Inflammatory macrophage treated with lipopolysaccharide for 1 hour (primary cell): Measurements from ENCODE around the gene PCDHGA9.
"Not testable (repeated sequence)": the region's sequence is repeated elsewhere in the genome, so short reads cannot be mapped to it uniquely, and the experiment has no call there.

Experiments used
- DNase-seq, 2 donors: peaks; one replicate each; pipeline ENCODE4 v3.0.0-alpha.2; 2020 to 2022

PCDHGA9 gene

GRCh38 chr5:141402553-141403243, at the start of gene PCDHGA9:
TSS of gene PCDHGA9 (plus strand) at chr5:141402778. CDS start at chr5:141402953, 175 bp downstream.
- DNase-seq, result peak; percentile 11 to 36

GRCh38 chr5:141354900-141355469, 47.6 kb upstream of the PCDHGA9 start, which contains the start of gene PCDHGA4:
TSS of gene PCDHGA4 (plus strand) at chr5:141355021. CDS start at chr5:141355108, 87 bp downstream.
- no peak for DNase-seq

GRCh38 chr5:141355641-141356040, 46.9 kb upstream of the PCDHGA9 start:
- DNase-seq, result no peak

GRCh38 chr5:141356133-141356532, 46.4 kb upstream of the PCDHGA9 start:
- no peak for DNase-seq

- no peak for DNase-seq
Observed at GRCh38 chr5:141356950-141357349, 45.6 kb upstream of the PCDHGA9 start.

- DNase-seq, result peak; percentile 10 to 20
Observed at GRCh38 chr5:141359790-141360426, 42.7 kb upstream of the PCDHGA9 start, which contains the start of gene PCDHGB2. TSS of gene PCDHGB2 (plus strand) at chr5:141359994. CDS start at chr5:141360136, 142 bp downstream.

GRCh38 chr5:141360685-141361084, 41.9 kb upstream of the PCDHGA9 start:
- DNase-seq, result no peak

- no peak for DNase-seq
Observed at GRCh38 chr5:141362719-141363118, 39.9 kb upstream of the PCDHGA9 start.

- no peak for DNase-seq
Observed at GRCh38 chr5:141363952-141364660, 38.5 kb upstream of the PCDHGA9 start, which contains the start of gene PCDHGA5. TSS of gene PCDHGA5 (plus strand) at chr5:141364162. CDS start at chr5:141364331, 169 bp downstream.

- no peak for DNase-seq
Observed at GRCh38 chr5:141366016-141366896, 36.3 kb upstream of the PCDHGA9 start.

GRCh38 chr5:141369994-141370848, 32.4 kb upstream of the PCDHGA9 start, which contains the start of gene PCDHGB3:
TSS of gene PCDHGB3 (plus strand) at chr5:141370242. CDS start at chr5:141370395, 153 bp downstream.
- peak in 1 of 2 donors; percentile 25 for DNase-seq

- DNase-seq, result no peak
Observed at GRCh38 chr5:141371572-141372475, 30.8 kb upstream of the PCDHGA9 start.

- DNase-seq, result no peak
Observed at GRCh38 chr5:141373673-141374317, 28.8 kb upstream of the PCDHGA9 start, which contains the start of gene PCDHGA6. TSS of gene PCDHGA6 (plus strand) at chr5:141373891. CDS start at chr5:141374084, 193 bp downstream.

GRCh38 chr5:141374627-141375026, 28.0 kb upstream of the PCDHGA9 start:
- DNase-seq, result no peak

GRCh38 chr5:141375444-141376155, 27.0 kb upstream of the PCDHGA9 start:
- not testable (repeated sequence) for DNase-seq

- DNase-seq, result no peak
Observed at GRCh38 chr5:141382469-141383294, 19.9 kb upstream of the PCDHGA9 start, which contains the start of gene PCDHGA7. TSS of gene PCDHGA7 (plus strand) at chr5:141382742. CDS start at chr5:141382900, 158 bp downstream.

- DNase-seq, result no peak
Observed at GRCh38 chr5:141383345-141383744, 19.2 kb upstream of the PCDHGA9 start.
